Stimulated activated CD4-positive, alpha-beta T cell treated with anti-CD3 and anti-CD28 coated beads, Interleukin-12 subunit alpha, Interleukin-12 subunit beta, amount 100 ng/mL, for 24 hours (primary cell): ENCODE measurements around the gene GOLGA5.
"Not testable (repeated sequence)": the region's sequence is repeated elsewhere in the genome, so short reads cannot be mapped to it uniquely, and the experiment has no call there.

Source experiments
- DNase-seq, 2 experiments: peaks; one replicate each; pipeline ENCODE4 v3.0.0-alpha.2; 2020; ENCODE audit warnings: low read depth in 2 of 2

The GOLGA5 gene

GRCh38 chr14:92820536-92820840 is 26.4 kb downstream of the GOLGA5 start:
- DNase-seq, result not testable (repeated sequence)

GRCh38 chr14:92830902-92831301 is 36.8 kb downstream of the GOLGA5 start:
- DNase-seq, result no peak

DNA sequence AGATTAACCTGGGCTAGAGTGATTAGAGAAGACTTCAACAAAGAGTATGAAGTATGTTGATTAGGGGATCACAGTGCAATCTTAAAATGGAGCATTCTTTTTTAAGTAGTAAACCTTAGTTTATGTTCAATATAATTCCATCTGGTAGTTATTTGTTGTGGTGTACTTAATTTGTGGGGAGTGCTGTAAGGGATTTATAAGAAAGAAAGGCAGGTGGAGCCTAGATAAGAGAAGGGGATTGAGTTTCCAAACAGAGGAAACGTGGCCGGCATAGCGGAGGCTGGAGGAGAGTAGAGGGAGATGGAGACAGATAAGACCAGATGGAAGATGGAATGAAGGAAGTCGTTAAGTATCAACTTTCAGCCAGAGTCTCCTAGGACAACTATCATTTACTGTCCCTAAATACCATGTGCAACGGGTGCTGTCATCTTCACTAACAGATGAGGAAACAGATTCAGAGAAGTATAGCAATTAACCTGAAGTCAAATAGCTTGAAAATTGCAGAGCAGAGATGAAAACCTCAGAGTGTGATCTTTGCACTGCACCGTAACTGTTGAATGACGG is 38.1 kb downstream of the GOLGA5 start:
- no peak for DNase-seq

GRCh38 chr14:92841930-92842329 is 47.8 kb downstream of the GOLGA5 start:
- no peak for DNase-seq

DNA sequence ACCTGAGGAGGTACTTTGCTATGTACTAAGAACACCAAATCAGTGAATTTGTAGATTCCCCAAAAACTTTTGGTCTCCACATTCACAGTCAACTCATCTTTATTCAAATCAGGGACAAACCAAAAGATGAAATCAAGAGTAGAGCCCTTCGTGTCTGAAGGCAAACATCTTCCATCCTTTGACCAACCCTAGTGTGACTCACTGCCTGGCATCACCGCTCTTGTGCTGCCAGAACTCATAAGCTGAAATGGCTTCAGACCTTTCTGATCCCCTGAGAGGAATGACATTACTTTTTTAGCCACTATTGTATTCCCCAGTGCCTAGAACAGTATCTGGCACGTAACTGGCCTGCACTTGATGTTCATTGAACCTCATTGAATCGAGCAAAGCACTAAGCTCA is 50.1 kb downstream of the GOLGA5 start:
- no peak for DNase-seq

DNA sequence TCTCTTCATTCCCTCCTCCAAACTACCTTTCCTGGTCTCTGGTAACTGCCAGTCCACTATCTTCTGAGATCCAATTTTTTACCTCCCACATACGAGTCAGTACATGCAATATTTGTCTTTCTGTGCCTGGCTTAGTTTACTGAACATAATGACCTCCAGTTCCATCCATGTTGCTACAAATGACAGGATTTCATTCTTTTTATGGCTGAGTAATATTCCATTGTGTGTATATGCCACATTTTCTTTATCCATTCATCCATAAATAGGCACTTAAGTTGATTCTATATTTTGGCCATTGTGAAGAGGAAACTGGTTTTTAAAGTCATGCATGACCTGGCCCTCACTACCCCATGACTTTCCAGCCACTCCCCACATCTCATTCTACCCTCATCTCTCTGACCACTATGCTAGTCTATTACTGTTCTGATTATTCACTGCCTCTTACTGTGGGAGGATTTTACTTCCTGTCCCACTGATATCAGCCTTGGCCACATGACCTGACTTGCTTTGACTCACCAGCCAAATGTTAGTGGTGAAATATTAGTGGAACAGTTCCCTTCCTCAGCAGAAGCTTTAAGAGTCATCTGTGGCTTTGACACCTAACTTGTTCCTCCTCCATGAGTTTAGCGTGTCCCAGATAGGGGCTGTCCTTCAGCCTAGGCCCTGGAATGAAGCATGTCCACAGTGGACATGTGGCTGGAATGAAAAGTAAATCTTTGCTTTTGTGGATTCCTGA is 52.2 kb downstream of the GOLGA5 start:
- peak in 1 of 2 experiments; percentile 11 for DNase-seq

DNA sequence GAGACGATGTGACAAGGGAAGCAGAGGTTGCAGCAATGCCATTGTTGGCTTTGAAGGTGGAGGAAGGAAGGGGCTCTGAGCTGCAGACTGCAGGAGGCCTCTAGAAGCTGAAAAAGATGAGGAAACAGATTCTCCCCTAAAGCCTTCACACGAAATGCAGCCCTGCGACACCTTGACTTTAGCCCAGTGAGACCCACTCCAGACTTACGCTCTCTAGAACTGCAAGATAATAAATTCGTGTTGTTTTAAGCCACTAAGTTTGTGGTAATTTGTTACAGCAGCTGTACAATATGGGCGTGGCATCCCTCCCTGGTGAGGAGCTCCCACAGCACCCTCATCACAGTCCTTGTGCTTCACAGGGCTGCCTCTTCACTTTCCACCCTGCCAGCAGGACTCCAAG is 53.2 kb downstream of the GOLGA5 start:
- DNase-seq, result no peak

DNA sequence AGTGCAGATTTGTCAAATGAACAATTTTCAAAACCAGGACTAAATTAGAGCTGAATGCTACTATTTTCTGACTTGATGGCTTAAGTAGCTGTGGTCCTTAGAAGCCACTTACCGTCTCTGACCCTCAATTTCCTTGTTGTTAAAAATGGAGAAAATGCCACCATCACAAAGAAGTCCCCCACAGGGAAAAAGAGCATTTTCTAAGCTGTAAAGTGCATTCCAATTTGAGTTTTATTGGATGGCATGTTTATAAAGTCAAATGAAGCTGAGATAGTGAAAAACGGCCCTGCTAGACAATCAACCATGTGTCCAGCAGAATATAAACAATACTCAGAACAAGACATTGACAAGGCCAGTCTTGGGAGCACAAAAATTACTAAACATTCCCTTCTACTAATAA is 53.6 kb downstream of the GOLGA5 start:
- no peak for DNase-seq

DNA sequence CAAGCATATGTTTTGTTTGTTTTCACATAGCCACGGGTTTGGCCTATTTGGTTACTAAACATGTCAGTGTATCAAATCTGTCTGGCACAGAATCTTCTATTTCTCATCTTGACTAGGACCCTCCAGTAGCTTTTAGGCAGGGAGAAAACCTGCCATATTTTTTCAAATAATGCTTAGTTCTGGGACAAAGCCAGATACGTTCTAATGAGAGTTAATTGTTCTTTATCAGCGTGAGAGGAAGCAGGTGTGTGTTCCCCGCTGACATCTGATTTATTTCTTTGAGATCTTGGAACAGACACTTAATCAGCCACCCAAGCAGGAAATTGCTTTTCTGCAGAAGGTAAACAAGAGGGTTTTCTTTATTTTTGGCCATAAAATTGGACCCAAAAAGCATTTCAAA is 54.8 kb downstream of the GOLGA5 start:
- no peak for DNase-seq

DNA sequence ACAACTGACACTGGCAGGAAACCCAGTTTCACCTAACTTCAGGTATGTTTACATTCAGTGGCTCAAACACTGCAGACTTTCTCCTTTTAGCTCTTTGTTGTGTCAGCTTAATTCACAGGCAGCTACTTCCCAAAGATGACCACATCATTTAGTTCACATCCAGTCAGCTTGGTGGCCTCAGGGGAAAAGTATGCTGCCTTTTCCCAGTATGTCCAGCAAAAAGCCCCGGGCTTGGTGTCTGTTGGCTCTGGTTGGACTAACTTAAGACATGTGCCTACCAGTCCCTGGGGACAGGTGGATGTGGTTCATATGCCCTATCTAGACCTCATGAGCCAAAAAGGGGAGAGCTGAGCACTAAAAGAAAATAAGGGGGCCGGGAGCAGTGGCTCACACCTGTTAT is 56.4 kb downstream of the GOLGA5 start:
- DNase-seq, result no peak

- not testable (repeated sequence) for DNase-seq
Observed at GRCh38 chr14:92853136-92853535, 59.0 kb downstream of the GOLGA5 start.

GRCh38 chr14:92860049-92860840 is 66.1 kb downstream of the GOLGA5 start:
- no peak for DNase-seq

DNA sequence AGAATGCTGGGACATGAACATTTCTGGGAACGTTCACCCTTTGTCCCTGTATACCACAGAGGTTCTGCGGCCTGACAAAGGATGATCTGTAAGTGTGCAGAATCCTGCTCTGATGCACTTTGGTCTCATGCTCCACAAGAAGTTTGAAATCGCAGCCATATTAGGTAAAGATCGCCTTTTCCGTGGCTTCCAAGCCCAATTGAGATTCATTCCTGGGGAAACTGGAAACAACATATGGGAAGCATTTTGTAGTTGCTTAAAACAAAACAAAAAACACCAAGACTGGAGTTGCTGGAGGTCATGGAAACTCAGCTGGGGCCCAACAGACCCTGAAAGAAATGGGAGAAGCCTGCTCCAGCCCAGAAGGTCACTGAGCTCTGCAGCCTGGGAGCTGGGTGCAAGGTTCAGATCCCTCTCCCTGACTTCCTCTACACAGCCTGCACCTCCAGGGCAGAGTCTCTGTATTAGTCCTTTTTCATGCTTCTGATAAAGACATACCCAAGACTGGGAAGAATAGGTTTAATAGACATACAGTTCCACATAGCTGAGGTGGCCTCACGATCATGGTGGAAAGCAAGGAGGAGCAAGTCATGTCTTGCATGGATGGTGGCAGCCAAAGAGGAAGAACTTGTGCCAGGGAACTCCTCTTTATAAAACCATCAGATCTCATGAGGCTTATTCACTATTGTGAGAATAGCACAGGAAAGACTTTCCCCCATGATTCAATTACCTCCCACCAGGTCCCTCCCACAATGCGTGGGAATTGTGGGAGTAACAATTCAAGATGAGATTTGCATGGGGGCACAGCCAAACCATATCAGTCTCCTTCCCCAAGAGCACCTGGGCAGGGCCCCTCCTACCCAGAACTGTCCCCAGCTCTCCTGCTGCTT is 68.0 kb downstream of the GOLGA5 start:
- no peak for DNase-seq

- no peak for DNase-seq
Observed at GRCh38 chr14:92863286-92864080, 69.4 kb downstream of the GOLGA5 start.

DNA sequence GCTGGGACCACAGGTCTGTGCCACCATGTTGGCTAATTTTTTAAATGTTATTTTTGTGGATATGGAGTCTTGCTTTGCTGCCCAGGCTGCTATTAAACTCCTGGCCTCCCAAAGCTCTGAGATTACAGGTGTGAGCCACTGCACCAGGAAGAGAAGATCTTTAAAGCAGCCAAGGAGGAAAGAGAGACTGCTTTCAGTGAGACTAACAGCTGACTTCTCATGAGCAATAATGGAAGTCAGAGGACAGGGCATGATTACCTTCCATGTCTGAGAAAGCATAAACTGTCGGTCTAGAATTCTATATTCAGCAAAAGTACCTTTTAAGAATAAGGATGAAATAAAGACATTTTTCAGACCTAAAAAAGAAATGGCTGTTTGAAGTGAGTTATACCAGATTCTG is 71.6 kb downstream of the GOLGA5 start:
- no peak for DNase-seq

- DNase-seq, result no peak
Observed at GRCh38 chr14:92866181-92866752, 72.2 kb downstream of the GOLGA5 start.

- no peak for DNase-seq
Observed at GRCh38 chr14:92866901-92867865, 73.1 kb downstream of the GOLGA5 start.

DNA sequence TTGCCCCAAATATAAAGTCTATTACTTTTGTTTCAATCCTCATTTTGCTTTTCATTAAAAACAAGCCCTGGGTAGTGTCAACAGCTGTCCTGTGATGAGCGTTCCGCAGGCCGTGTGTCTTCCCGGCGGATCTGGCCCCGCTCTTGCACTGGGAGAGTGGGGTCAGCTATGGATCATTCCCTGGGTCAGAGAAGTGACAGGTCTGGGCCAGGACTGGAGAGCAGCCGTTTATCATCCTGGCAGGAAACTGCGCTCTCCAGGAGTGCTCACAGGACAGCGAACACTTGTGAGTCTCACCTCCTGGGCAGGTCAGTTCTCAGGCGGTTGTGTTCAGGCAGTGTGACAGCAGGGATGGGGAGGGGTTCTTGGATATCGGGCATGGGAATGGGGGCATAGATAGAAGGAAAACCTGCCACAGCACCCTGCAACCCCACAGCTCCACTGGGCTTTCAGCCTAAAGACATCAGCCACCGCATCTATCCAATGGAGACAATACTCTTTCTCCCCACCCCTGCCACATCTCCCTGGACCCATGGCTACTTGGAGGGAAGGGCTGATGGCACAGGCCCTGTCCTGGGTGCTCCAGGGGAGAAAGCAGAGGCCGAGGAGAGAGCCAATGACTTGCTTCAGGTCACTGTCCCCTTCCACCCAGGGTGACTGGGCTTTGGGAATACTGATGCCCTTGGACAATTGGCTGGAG is 81.0 kb downstream of the GOLGA5 start:
- DNase-seq, result no peak
